ENCODE data around the gene GDI2. TPM values are rescaled to one million over a fixed set of nuclear protein-coding genes. Genes with fewer than 3 reads are reported as not detected.

The GDI2 gene
- total RNA-seq, 1 donor from 2014 or later, result 287 TPM

- Mint-ChIP-seq H3K36me3 (ENCODE audit: insufficient read depth) (peaks cover 22% of the 10 kb centered on the region), H3K27me3 (no peaks in the 10 kb centered on the region)
- TF ChIP-seq, protein P1, sequence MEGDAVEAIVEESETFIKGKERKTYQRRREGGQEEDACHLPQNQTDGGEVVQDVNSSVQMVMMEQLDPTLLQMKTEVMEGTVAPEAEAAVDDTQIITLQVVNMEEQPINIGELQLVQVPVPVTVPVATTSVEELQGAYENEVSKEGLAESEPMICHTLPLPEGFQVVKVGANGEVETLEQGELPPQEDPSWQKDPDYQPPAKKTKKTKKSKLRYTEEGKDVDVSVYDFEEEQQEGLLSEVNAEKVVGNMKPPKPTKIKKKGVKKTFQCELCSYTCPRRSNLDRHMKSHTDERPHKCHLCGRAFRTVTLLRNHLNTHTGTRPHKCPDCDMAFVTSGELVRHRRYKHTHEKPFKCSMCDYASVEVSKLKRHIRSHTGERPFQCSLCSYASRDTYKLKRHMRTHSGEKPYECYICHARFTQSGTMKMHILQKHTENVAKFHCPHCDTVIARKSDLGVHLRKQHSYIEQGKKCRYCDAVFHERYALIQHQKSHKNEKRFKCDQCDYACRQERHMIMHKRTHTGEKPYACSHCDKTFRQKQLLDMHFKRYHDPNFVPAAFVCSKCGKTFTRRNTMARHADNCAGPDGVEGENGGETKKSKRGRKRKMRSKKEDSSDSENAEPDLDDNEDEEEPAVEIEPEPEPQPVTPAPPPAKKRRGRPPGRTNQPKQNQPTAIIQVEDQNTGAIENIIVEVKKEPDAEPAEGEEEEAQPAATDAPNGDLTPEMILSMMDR (IDR thresholded peaks at IDR 0.05; ENCODE audit: unreplicated experiment), result no peak
These were observed 12.5 kb downstream of the GDI2 start for GRCh38 chr10:5800782-5801181.

DNA sequence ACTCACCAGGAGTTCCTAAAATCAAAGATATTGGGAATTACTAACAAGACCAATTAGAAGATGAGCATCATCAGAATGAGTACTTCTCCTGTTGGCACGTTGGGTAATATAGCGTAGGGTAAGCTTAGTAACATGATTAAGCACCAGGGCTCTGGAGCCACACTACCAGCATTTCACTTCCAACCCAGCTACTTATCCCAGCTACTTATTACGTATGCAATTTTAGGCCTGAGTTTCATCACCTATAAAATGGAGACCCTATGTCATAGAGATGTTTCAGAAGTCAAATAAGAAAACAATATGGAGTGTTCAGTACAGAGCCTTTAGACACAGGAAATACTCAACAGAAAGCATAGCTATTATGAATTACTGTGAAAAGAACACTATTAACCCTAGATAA is 19.0 kb downstream of the GDI2 start:
- TF ChIP-seq, protein P1 (IDR thresholded peaks at IDR 0.05; ENCODE audit: unreplicated experiment), result no peak
- Mint-ChIP-seq H3K4me3 (ENCODE audit: low read depth) (no peak overlapping the region), H3K27ac (no peak overlapping the region), H3K27me3 (no peaks in the 10 kb centered on the region), H3K9me3 (ENCODE audit: low read depth) (no peaks in the 10 kb centered on the region), H3K4me1 (ENCODE audit: low read depth) (no peaks in the 10 kb centered on the region), H3K36me3 (ENCODE audit: insufficient read depth) (peaks cover 25% of the 10 kb centered on the region)
- DNase-seq (ENCODE audit: low spot score, unreplicated experiment), result no peak

More at GRCh38 chr10:5800782-5801181, 12.5 kb downstream of the GDI2 start:
- Mint-ChIP-seq H3K9me3 (ENCODE audit: low read depth) (no peaks in the 10 kb centered on the region), H3K4me1 (ENCODE audit: low read depth) (peaks cover 5% of the 10 kb centered on the region), H3K27ac (peak overlapping the region; percentile 73), H3K4me3 (ENCODE audit: low read depth) (no peak overlapping the region)
- no peak for DNase-seq (ENCODE audit: low spot score, unreplicated experiment)

GRCh38 chr10:5789626-5790025 is 23.6 kb downstream of the GDI2 start:
- Mint-ChIP-seq H3K36me3 (ENCODE audit: insufficient read depth) (peaks cover 36% of the 10 kb centered on the region), H3K27ac (no peak overlapping the region)

DNA sequence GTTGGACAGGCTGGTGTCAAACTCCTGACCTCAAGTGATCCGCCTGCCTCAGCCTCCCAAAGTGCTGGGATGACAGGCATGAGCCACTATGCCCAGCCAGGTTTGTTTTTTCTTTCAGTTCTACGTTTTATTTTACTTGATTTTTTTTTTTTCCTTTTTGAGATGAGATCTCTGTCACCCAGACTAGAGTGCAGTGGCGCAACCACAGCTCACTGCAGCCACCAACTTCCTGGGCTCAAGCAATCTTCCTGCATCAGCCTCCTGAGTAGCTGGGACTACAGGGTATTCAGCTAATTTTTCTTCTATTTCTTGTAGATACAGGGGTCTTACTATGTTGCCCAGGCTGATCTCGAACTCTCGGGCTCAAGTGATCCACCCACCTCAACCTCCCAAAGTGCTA is 24.3 kb downstream of the GDI2 start:
- H3K36me3 Mint-ChIP-seq (ENCODE audit: insufficient read depth), result peaks cover 41% of the 10 kb centered on the region
- no peak overlapping the region for H3K4me3 Mint-ChIP-seq (ENCODE audit: low read depth)
- peaks cover 10% of the 10 kb centered on the region for H3K4me1 Mint-ChIP-seq (ENCODE audit: low read depth)
- no peaks in the 10 kb centered on the region for H3K9me3 Mint-ChIP-seq (ENCODE audit: low read depth)
- H3K27me3 Mint-ChIP-seq, result no peaks in the 10 kb centered on the region
- H3K27ac Mint-ChIP-seq, result no peak overlapping the region
- no peak for DNase-seq (ENCODE audit: low spot score, unreplicated experiment)
- TF ChIP-seq, protein P1 (IDR thresholded peaks at IDR 0.05; ENCODE audit: unreplicated experiment), result no peak

More at GRCh38 chr10:5789626-5790025, 23.6 kb downstream of the GDI2 start:
- DNase-seq (ENCODE audit: low spot score, unreplicated experiment), result no peak
- Mint-ChIP-seq H3K27me3 (no peaks in the 10 kb centered on the region), H3K4me1 (ENCODE audit: low read depth) (peaks cover 10% of the 10 kb centered on the region), H3K9me3 (ENCODE audit: low read depth) (no peaks in the 10 kb centered on the region), H3K4me3 (ENCODE audit: low read depth) (no peak overlapping the region)
- TF ChIP-seq, protein P1 (IDR thresholded peaks at IDR 0.05; ENCODE audit: unreplicated experiment), result no peak

DNA sequence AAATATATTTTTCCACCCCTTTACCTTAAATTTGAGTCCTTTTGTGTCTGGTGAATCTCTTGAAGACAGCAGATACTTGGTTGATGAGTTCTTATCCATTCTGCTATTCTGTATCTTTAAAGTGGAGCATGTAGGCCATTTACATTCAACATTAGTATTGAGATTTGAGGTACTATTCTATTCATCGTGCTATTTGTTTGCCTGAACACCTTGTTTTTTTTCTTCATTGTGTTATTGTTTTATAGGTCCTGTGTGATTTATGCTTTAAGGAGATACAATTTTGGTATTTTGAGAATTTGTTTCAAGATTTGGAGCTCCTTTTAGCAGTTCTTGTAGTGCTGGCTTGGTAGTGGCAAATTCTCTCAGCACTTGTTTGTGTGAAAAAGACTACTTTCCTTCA is 29.9 kb downstream of the GDI2 start:
- Mint-ChIP-seq H3K36me3 (ENCODE audit: insufficient read depth) (peaks cover 60% of the 10 kb centered on the region), H3K9me3 (ENCODE audit: low read depth) (peaks cover 3% of the 10 kb centered on the region), H3K27me3 (no peaks in the 10 kb centered on the region), H3K4me3 (ENCODE audit: low read depth) (no peak overlapping the region), H3K27ac (no peak overlapping the region), H3K4me1 (ENCODE audit: low read depth) (peaks cover 12% of the 10 kb centered on the region)
- no peak for DNase-seq (ENCODE audit: low spot score, unreplicated experiment)
- TF ChIP-seq, protein P1 (IDR thresholded peaks at IDR 0.05; ENCODE audit: unreplicated experiment), result no peak

Data from progenitor cell of endocrine pancreas (in vitro differentiated cells).